K562 (cell line): Measurements from ENCODE around the gene UTP11. TPM values are rescaled to one million over a fixed set of nuclear protein-coding genes. Genes with fewer than 3 reads are reported as not detected.

Source experiments
- ATAC-seq: fragments of 200-7000 bp; cut with Tn5 transposase; 3 replicates; pipeline ENCODE4 v1.9.1; 2020; ENCODE audit warnings: moderate library complexity
- BruUV-seq: library from RNA; stranded (reverse); fragments of 400-500 nt; replicated peaks from 2 replicates; lab custom pipeline; 2021; lab: Mats Ljungman, UMichigan
- CTCF ChIA-PET: fragments of 300-600 bp; formaldehyde crosslinking; extraction: SDS; loops from one replicate; lab custom pipeline; 2021; ENCODE audit warnings: low intra/inter-chr PET ratio; lab: Yijun Ruan, JAX
- POLR2A ChIA-PET: fragments of 300-600, 350-650 bp; sonication (Branson Sonifier 250); formaldehyde crosslinking; extraction: SDS; loops from one replicate; lab custom pipeline; 2021; ENCODE audit warnings: antibody characterized with exemption, inconsistent platforms; lab: Yijun Ruan, JAX
- DNase-seq, 4 experiments: peaks; one replicate each; pipeline versions ENCODE4 v3.0.0 to v3.0.0-alpha.2; 2011 to 2018; ENCODE audit warnings: low spot score in 3 of 4, mixed read lengths in 3 of 4; ENCODE audit errors: extremely low read depth in 1 of 4
- FAIRE-seq: peaks from 2 replicates; lab custom pipeline; 2011; peaks lifted over from hg19 to GRCh38; lab: Jason Lieb, UNC
- H2AFZ ChIP-seq: 2 replicates; pipeline ENCODE4 v1.6.0; 2011; ENCODE audit warnings: low read depth, low read length, control low read depth, inconsistent platforms
- H3K27ac ChIP-seq: fragments of 200-600 bp; 3 replicates; pipeline ENCODE4 v1.8.0; 2011; ENCODE audit warnings: low read depth, mild to moderate bottlenecking, control low read depth, inconsistent platforms, low read length, moderate library complexity, mixed read lengths; ENCODE audit errors: extremely low read depth
- H3K27me3 ChIP-seq, 2 experiments: fragments of 300-600 bp in 1 of 2; 2 replicates in 1 of 2; 3 replicates in 1 of 2; pipeline versions ENCODE4 v1.6.0 to v1.8.0; 2011; ENCODE audit warnings: inconsistent platforms in 2 of 2, low read length in 2 of 2, mild to moderate bottlenecking in 1 of 2, mixed read lengths in 1 of 2, moderate library complexity in 1 of 2; ENCODE audit not compliant: control insufficient read depth in 2 of 2, insufficient read depth in 2 of 2
- H3K36me3 ChIP-seq: fragments of 300-600 bp; 3 replicates; pipeline ENCODE4 v1.8.0; 2011; ENCODE audit warnings: mild to moderate bottlenecking, low read length, inconsistent platforms; ENCODE audit not compliant: control insufficient read depth, insufficient read depth
- H3K4me1 ChIP-seq, 2 experiments: fragments of 200-600 bp in 1 of 2; replicated peaks in 1 of 2; 2 replicates in 1 of 2; 3 replicates in 1 of 2; pipeline versions ENCODE4 v1.5.1 to v1.8.0; 2011; ENCODE audit warnings: inconsistent platforms in 2 of 2, low read length in 2 of 2, mild to moderate bottlenecking in 1 of 2, mixed read lengths in 1 of 2, moderate library complexity in 1 of 2; ENCODE audit not compliant: control insufficient read depth in 2 of 2, insufficient read depth in 2 of 2
- H3K4me2 ChIP-seq: 2 replicates; pipeline ENCODE4 v1.6.1; 2011; ENCODE audit warnings: low read length, control low read depth, inconsistent platforms, mixed read lengths; ENCODE audit not compliant: insufficient read depth
- H3K4me3 ChIP-seq: fragments of 200-600 bp; sonication (generic), shearing (Covaris generic); 2 replicates; pipeline ENCODE4 v1.5.1; 2016; ENCODE audit warnings: control low read depth, inconsistent platforms
- H3K79me2 ChIP-seq: fragments of 200-600 bp; 3 replicates; pipeline ENCODE4 v1.8.0; 2011; ENCODE audit warnings: low read length, inconsistent platforms; ENCODE audit not compliant: control insufficient read depth, insufficient read depth
- H3K9ac ChIP-seq, 2 experiments: 2 replicates each; pipeline versions ENCODE4 v1.6.0 to v1.6.1; 2011; ENCODE audit warnings: low read depth in 2 of 2, low read length in 2 of 2, control low read depth in 1 of 2, inconsistent platforms in 1 of 2, mild to moderate bottlenecking in 1 of 2, mixed read lengths in 1 of 2; ENCODE audit not compliant: insufficient read depth in 1 of 2
- H3K9me1 ChIP-seq: one replicate; pipeline ENCODE4 v1.6.0; 2011; ENCODE audit warnings: inconsistent platforms, mild to moderate bottlenecking, low read length, moderate library complexity; ENCODE audit not compliant: control insufficient read depth, insufficient read depth
- H3K9me3 ChIP-seq: replicated peaks from 2 replicates; pipeline ENCODE4 v1.5.1; 2011; ENCODE audit warnings: low read depth, low read length, inconsistent platforms; ENCODE audit not compliant: control insufficient read depth, insufficient read depth
- H4K20me1 ChIP-seq: replicated peaks from 2 replicates; pipeline ENCODE4 v1.6.1; 2011; ENCODE audit warnings: low read length, inconsistent platforms, mixed read lengths; ENCODE audit not compliant: control insufficient read depth, insufficient read depth
- CTBP1 ChIP-seq: fragments of 450-650 bp; IDR thresholded peaks from 2 replicates; pipeline ENCODE4 v1.6.1; 2016; ENCODE audit warnings: borderline replicate concordance
- MCM7 ChIP-seq, 2 experiments: fragments of 450-650 bp; IDR thresholded peaks; 2 replicates each; pipeline ENCODE4 v1.6.1; 2016 to 2018
- NFATC3 ChIP-seq: fragments of 450-650 bp; IDR thresholded peaks from 2 replicates; pipeline ENCODE4 v1.6.1; 2017; ENCODE audit warnings: mild to moderate bottlenecking
- PCBP1 ChIP-seq: fragments of 200-400 bp; formaldehyde crosslinking; IDR thresholded peaks from 2 replicates; pipeline ENCODE4 v1.6.1; 2018; ENCODE audit warnings: mild to moderate bottlenecking, low read depth, low read length; ENCODE audit not compliant: poor library complexity, severe bottlenecking
- RBM34 ChIP-seq: fragments of 200-400 bp; formaldehyde crosslinking; IDR thresholded peaks from 2 replicates; pipeline ENCODE4 v1.6.1; 2018; ENCODE audit warnings: low read length, borderline replicate concordance; ENCODE audit not compliant: insufficient read depth
- SAP30 ChIP-seq: fragments of 200-600 bp; sonication (generic); IDR thresholded peaks from 2 replicates; pipeline ENCODE4 v1.6.1; 2012; ENCODE audit warnings: borderline replicate concordance, low read depth, mild to moderate bottlenecking, moderate library complexity, low read length, control low read depth, inconsistent platforms; ENCODE audit not compliant: insufficient read depth, poor library complexity, severe bottlenecking
- ZNF282 ChIP-seq: sonication (generic); formaldehyde crosslinking; IDR thresholded peaks from 2 replicates; pipeline ENCODE4 v1.8.1; 2023; ENCODE audit warnings: missing genetic modification reagents
- WGBS: fragments of 100-300 bp; shearing (Covaris generic); methylation state at CpG from one replicate; pipeline ENCODE4 v1.1.6; 2016; ENCODE audit warnings: low coverage, mixed read lengths; ENCODE audit not compliant: insufficient coverage; ENCODE audit errors: missing lambda C conversion rate; 5-methylcytosine and 5-hydroxymethylcytosine counted together
- in situ Hi-C: fragments of 300-500 bp; cut with MboI; formaldehyde crosslinking; loops from 4 replicates; pipeline ENCODE4 v1.15.0; 2018; ENCODE audit warnings: inconsistent platforms, mixed read lengths
- intact Hi-C: fragments of 100-400 bp; cut with micrococcal nuclease; formaldehyde crosslinking; loops from 2 replicates; pipeline ENCODE4 v1.14.2; 2022
- polyA plus RNA-seq, 8 experiments: library from polyadenylated mRNA; depleted of rRNA in 4 of 8; stranded (reverse) in 5 of 8; unstranded in 3 of 8; fragments of >200 nt; fragmentation: Nextera tagmentation in 2 of 8; fragmentation: Illumina TruSeq in 1 of 8; extraction: Ambion mirVana in 2 of 8; extraction: Trizol in 1 of 8; gene quantifications; 2 replicates each; pipeline versions ENCODE4 v1.2.1 to v1.2.3, GENCODE V29; 2011 to 2014; ENCODE audit warnings: inconsistent platforms in 1 of 8, missing spikeins in 1 of 8
- total RNA-seq, 7 experiments: library from RNA; depleted of rRNA in 6 of 7; stranded (reverse); fragments of >200 nt in 6 of 7; fragmentation: Illumina TruSeq in 2 of 7; extraction: Trizol in 2 of 7; gene quantifications; 2 replicates each; pipeline versions ENCODE4 v1.2.1 to v1.2.3, GENCODE V29; 2011 to 2021; ENCODE audit warnings: low replicate concordance in 1 of 7
- TF ChIP-seq, protein P1 (sequence below): fragments of 450-650 bp; IDR thresholded peaks from 2 replicates; pipeline ENCODE4 v1.6.1; 2016; ENCODE audit warnings: antibody characterized with exemption
- TF ChIP-seq, protein P2 (sequence below): sonication (generic); formaldehyde crosslinking; IDR thresholded peaks from 2 replicates; pipeline ENCODE4 v1.8.1; 2023; ENCODE audit warnings: mild to moderate bottlenecking, missing genetic modification reagents
- TF ChIP-seq, protein P3 (sequence below): fragments of 250-450 bp; sonication (Bioruptor Pico); IDR thresholded peaks from 2 replicates; pipeline ENCODE4 v1.4.0; 2020; ENCODE audit warnings: mild to moderate bottlenecking, moderate library complexity

The UTP11 gene
- total and polyA plus RNA-seq, 9 of the 15 experiments (the other 6 are each of a cell fraction or from before 2014, with no cell fraction given) = 91.1 to 378 (median 221) TPM

DNA sequence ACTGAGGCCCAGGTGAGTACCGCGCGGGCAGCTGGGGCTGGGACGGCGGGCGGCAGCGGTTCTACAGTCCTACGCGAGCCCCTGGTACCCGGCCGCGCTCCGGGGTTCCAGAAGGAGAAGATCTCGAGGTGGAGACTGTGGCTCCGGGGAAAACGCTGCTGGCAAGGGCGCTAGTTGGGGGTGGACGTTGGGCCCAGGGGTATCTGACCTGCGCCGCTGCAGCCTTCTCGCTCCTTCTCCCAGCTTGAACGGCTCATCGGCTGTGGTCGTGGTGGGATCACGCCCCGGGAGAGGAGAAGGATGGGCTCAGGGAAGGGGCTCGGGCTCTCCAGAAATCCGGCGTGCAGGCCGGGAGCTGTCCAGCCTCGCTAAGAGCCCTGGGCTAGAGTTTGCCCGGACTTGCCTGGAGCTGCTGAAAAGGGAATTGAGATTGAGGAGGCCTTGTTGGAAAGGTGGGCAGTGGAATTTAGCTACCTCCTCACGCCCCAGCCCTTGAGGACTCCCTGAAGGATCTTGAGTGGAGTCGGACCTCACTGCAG, 35.1 kb downstream of the UTP11 start:
- H3K4me3 ChIP-seq = peak overlapping the region; percentile 49
- peaks cover 0 to 33% of the 10 kb centered on the region in 2 experiments; a peak in 3 of 5 replicates for H3K4me1 ChIP-seq
- CTCF ChIA-PET = no interaction called here
- H3K9ac ChIP-seq = peak overlapping the region in 1 of 2 experiments; percentile 86; a peak in 2 of 4 replicates
- intact Hi-C loops = loop anchor here (10.0 kb wide), 1 partner anchor 537 kb away; no protein-coding TSS in a partner anchor
- ATAC-seq = no peak
- H3K79me2 ChIP-seq = no peaks in the 10 kb centered on the region
- FAIRE-seq = no peak
- H3K9me3 ChIP-seq = no peaks in the 10 kb centered on the region
- DNase-seq = no peak
- peaks cover 8% of the 10 kb centered on the region; the same call in 1 of the 2 replicates for H4K20me1 ChIP-seq
- no peak overlapping the region for H3K4me2 ChIP-seq
- no peak overlapping the region for H3K27ac ChIP-seq
- H3K36me3 ChIP-seq = no peaks in the 10 kb centered on the region
- no TSS peak for BruUV-seq
- POLR2A ChIA-PET = interaction anchor here (0.6 to 1.2 kb wide), 6 partner anchors 9 to 270 kb away, joined by 3 to 6 read pairs (median 3); no protein-coding TSS in a partner anchor
- peaks cover 19 to 43% of the 10 kb centered on the region in 2 experiments; a peak in 4 of 5 replicates for H3K27me3 ChIP-seq
- H3K9me1 ChIP-seq = peaks cover 5% of the 10 kb centered on the region
- 44% methylated on average over 27 of the region's 34 CpGs for WGBS
- H2AFZ ChIP-seq = no peak overlapping the region; the same call in 1 of the 2 replicates
- in situ Hi-C loops = loop anchor here (25.0 kb wide), 1 partner anchor 540 kb away; no protein-coding TSS in a partner anchor
- TF ChIP-seq NFATC3 (no peak), RBM34 (no peak), SAP30 (peak; percentile 40), CTBP1 (no peak), ZNF282 (CRISPR knock-in tag) (0 out of 2 replicates have a peak, but pooled peaks have one; percentile 42), PCBP1 (peak; percentile 2), MCM7 (IDR thresholded peaks at IDR 0.05) (no peak)
- TF ChIP-seq, protein P1, sequence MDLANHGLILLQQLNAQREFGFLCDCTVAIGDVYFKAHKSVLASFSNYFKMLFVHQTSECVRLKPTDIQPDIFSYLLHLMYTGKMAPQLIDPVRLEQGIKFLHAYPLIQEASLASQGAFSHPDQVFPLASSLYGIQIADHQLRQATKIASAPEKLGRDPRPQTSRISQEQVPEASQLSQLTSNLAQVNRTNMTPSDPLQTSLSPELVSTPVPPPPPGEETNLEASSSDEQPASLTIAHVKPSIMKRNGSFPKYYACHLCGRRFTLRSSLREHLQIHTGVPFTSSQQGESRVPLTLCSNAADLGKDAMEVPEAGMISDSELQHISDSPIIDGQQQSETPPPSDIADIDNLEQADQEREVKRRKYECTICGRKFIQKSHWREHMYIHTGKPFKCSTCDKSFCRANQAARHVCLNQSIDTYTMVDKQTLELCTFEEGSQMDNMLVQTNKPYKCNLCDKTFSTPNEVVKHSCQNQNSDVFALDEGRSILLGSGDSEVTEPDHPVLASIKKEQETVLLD = no peak
- TF ChIP-seq, protein P2, sequence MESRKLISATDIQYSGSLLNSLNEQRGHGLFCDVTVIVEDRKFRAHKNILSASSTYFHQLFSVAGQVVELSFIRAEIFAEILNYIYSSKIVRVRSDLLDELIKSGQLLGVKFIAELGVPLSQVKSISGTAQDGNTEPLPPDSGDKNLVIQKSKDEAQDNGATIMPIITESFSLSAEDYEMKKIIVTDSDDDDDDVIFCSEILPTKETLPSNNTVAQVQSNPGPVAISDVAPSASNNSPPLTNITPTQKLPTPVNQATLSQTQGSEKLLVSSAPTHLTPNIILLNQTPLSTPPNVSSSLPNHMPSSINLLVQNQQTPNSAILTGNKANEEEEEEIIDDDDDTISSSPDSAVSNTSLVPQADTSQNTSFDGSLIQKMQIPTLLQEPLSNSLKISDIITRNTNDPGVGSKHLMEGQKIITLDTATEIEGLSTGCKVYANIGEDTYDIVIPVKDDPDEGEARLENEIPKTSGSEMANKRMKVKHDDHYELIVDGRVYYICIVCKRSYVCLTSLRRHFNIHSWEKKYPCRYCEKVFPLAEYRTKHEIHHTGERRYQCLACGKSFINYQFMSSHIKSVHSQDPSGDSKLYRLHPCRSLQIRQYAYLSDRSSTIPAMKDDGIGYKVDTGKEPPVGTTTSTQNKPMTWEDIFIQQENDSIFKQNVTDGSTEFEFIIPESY (CRISPR knock-in tag) = peak; percentile 78
- TF ChIP-seq, protein P3, sequence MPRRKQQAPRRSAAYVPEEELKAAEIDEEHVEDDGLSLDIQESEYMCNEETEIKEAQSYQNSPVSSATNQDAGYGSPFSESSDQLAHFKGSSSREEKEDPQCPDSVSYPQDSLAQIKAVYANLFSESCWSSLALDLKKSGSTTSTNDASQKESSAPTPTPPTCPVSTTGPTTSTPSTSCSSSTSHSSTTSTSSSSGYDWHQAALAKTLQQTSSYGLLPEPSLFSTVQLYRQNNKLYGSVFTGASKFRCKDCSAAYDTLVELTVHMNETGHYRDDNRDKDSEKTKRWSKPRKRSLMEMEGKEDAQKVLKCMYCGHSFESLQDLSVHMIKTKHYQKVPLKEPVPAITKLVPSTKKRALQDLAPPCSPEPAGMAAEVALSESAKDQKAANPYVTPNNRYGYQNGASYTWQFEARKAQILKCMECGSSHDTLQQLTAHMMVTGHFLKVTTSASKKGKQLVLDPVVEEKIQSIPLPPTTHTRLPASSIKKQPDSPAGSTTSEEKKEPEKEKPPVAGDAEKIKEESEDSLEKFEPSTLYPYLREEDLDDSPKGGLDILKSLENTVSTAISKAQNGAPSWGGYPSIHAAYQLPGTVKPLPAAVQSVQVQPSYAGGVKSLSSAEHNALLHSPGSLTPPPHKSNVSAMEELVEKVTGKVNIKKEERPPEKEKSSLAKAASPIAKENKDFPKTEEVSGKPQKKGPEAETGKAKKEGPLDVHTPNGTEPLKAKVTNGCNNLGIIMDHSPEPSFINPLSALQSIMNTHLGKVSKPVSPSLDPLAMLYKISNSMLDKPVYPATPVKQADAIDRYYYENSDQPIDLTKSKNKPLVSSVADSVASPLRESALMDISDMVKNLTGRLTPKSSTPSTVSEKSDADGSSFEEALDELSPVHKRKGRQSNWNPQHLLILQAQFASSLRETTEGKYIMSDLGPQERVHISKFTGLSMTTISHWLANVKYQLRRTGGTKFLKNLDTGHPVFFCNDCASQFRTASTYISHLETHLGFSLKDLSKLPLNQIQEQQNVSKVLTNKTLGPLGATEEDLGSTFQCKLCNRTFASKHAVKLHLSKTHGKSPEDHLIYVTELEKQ (CRISPR knock-in tag) = no peak
